ENCODE data around the gene MTAP.

MTAP gene

DNA sequence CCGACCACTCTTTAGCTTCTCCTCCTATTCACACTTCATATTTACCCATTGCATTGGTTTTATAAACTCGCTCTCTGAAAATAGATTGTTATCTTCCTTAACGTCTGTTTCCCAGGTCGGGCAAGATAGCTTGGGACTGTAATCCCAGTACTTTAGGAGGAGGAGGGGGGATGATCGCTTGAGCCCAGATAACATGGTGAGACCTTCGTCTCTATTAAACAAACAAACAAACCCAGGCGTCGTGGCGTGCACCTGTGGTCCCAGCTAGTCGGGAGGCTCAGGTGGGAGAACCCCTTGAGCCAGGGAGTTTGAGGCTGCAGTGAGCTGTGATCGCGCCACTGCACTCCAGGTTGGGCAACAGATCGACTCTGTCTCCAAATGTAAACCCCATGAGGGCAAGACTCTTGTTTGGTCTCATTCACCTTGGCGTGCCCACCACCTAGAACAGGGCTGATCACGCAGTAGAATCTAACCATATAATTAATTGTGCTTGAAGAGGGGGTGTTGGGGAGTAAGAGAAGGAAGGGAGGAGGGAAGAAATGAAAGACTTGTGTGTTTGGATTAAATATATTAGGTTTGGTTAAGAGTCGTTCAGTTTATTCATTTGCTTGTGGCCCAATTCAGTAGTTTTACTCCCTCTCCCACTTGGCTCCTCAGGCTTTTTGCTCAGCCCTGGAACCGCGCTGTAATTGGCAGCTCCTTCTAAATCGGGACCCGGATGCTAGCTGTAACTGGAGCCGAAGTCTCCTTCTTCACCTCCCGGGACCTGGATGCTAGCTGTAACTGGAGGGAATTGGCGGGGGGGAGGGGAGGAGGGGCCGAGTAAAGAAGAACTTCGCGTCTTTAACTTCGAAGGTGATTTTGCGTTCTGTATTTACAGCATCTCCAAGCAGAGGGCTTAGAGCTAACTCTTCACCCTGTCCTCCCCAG, 166.8 kb downstream of the MTAP start:
- DNase-seq (ENCODE audit: low read depth in 1 of 2, low spot score in 1 of 2) = no peak

DNA sequence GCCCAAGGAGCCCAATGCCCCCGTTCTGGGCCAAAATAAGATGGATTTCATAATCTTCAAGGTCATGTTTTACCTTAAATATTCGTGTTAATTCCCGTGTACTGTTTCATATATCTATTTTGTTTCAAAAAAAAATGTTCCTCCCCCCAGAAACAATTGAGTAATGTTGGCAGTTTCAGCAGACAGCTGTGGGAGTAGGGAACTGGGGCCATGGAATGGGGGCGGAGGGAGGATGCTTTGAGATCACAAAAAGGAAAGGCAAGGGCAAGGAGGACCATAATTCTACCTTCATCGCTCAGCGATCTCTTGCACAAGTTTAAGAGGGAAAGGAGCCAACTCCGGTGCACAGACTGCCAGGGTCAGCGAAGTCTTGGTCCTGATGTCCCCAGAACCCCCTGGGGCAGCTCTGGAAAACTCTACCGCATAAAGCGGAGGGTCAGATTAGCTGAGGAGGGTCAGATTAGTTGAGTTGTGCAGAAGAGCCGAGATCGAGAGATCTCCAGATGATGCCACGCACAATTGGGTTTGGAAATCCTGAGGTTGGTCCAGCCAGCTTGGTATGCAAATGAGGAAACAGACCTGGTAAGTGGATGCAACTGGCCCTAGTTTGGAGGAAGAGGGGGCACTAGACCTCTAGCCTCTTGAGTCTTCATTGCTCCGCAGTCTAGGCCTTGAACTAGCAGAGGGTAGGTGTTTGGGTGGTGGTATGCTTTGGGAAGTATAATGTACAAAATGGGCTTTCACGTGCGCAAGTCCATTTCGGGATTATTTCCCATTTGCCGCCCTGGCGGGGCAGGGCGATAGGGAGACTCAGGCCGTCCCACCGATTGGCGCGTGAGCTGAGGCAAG, 167.7 kb downstream of the MTAP start:
- DNase-seq (ENCODE audit: low read depth in 1 of 2, low spot score in 1 of 2) = no peak

DNA sequence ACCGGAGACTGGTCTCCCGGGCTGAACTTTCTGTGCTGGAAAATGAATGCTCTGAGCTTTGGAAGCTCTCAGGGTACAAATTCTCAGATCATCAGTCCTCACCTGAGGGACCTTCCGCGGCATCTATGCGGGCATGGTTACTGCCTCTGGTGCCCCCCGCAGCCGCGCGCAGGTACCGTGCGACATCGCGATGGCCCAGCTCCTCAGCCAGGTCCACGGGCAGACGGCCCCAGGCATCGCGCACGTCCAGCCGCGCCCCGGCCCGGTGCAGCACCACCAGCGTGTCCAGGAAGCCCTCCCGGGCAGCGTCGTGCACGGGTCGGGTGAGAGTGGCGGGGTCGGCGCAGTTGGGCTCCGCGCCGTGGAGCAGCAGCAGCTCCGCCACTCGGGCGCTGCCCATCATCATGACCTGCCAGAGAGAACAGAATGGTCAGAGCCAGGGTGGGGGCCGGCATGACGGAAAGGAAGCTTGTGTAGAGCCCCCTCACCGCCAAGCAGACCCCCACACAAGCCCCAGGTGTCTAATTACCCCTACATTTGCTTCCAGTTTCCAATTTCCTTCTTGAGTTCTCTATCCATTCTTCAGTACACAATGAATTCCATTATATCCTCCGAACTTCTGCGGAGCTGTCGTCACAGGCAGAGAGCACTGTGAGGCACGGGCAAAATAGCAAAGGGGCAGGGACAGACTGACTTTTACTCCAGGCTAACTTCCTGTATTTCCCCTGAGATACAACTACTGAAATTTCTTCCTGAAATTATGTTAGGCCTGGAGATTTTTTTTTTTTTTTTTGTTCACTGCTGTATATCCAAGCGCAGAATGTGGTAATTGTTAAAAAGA, 168.6 kb downstream of the MTAP start:
- DNase-seq (ENCODE audit: low read depth in 1 of 2, low spot score in 1 of 2) = no peak

- no peak for DNase-seq (ENCODE audit: low read depth in 1 of 2, low spot score in 1 of 2)
Observed at GRCh38 chr9:21972361-21972760, 169.9 kb downstream of the MTAP start.

- DNase-seq (ENCODE audit: low read depth in 1 of 2, low spot score in 1 of 2) = no peak
Observed at GRCh38 chr9:21974343-21974721, 171.9 kb downstream of the MTAP start.

DNA sequence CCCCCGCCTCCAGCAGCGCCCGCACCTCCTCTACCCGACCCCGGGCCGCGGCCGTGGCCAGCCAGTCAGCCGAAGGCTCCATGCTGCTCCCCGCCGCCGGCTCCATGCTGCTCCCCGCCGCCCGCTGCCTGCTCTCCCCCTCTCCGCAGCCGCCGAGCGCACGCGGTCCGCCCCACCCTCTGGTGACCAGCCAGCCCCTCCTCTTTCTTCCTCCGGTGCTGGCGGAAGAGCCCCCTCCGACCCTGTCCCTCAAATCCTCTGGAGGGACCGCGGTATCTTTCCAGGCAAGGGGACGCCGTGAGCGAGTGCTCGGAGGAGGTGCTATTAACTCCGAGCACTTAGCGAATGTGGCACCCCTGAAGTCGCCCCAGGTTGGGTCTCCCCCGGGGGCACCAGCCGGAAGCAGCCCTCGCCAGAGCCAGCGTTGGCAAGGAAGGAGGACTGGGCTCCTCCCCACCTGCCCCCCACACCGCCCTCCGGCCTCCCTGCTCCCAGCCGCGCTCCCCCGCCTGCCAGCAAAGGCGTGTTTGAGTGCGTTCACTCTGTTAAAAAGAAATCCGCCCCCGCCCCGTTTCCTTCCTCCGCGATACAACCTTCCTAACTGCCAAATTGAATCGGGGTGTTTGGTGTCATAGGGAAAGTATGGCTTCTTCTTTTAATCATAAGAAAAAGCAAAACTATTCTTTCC, 172.4 kb downstream of the MTAP start:
- DNase-seq (ENCODE audit: low read depth in 1 of 2, low spot score in 1 of 2) = no peak

DNA sequence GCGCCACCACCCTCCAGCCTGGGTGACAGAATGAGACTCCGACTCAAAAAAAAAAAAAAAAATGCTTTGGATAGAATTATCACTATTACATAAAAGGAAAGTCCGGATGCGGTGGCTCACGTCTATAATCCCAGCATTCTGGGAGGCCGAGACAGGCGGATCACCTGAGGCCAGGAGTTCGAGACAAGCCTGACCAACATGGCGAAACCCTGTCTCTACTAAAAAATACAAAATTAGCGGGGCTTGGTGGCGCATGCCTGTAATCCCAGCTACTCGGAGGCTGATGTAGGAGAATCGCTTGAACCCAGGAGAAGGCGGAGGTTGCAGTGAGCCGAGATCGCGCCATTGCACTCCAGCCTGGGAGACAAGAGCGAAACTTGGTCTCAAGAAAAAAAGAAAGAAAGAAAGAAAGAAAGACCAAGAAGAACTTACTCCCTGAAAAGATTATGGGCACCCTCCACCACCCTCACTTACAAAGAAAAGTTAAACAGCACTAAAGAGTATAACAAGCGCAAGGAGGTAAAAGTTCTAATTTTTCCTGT, 174.0 kb downstream of the MTAP start:
- DNase-seq (ENCODE audit: low read depth in 1 of 2, low spot score in 1 of 2) = no peak

DNA sequence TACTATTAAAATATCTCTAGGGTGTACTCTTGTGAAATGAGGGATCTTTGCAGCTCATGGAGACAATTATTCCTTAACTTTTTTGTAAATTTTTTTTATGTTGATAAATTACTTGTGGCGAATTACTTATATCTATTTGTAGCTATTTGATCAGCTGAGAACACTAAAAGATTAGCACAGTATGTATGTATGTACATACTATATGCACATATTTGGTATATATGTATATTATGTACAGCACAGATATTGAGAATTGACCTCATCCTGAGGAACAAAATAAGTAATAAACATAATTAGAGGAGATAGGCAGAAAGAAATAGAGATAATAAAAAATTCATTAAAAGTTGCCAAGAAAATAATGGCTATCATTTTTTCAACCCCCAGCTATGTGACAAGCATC, 180.0 kb downstream of the MTAP start:
- DNase-seq (ENCODE audit: low read depth in 1 of 2, low spot score in 1 of 2) = no peak

GRCh38 chr9:21982861-21983560, 180.6 kb downstream of the MTAP start:
- no peak for DNase-seq (ENCODE audit: low read depth in 1 of 2, low spot score in 1 of 2)

DNA sequence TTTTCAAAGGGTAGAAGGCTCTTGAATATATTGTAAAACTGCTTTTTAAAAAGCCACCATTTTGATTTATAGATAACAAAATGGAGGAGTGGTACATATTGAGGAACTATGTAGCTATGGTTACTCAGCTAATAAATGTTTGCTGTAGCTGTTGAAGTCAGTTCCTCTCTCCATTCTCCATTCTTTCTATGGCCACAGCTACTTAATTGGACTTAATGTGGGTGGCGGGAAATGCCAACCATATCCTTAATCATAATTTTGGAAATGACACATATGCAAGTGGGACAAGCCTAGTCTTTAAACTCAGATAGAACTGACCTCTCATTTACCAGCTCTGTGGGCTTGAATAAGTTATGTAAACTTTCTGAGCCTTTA, 181.1 kb downstream of the MTAP start:
- DNase-seq (ENCODE audit: low read depth in 1 of 2, low spot score in 1 of 2) = no peak

DNA sequence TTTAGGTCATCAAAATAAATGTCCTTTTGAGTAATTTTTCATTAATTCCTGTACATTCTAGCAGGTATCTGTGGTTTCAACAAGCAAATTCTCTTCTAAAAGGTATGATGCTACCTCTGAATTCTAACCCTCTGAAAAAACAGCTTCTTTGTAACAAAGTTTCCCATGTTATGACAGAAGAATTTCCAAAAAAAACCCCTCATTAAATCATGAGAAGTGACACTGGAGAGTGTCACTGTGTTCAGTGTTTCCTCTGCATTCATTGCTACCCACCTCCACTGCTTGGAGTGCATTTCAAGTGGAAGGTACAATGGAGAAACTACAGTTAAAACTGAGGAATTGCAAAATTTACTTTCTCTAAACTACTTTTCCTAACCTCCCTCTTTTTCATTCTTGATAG, 181.7 kb downstream of the MTAP start:
- no peak for DNase-seq (ENCODE audit: low read depth in 1 of 2, low spot score in 1 of 2)

GRCh38 chr9:21985964-21986667, 183.7 kb downstream of the MTAP start:
- no peak for DNase-seq (ENCODE audit: low read depth in 1 of 2, low spot score in 1 of 2)

Data from activated CD4-positive, alpha-beta T cell treated with anti-CD3 and anti-CD28 coated beads, Interleukin-2, amount 50 U/mL, for 24 hours (primary cell).